Esophagus squamous epithelium (tissue), 4 donors: ENCODE results near the gene SMYD1.

Experiments used
- CTCF ChIP-seq, 6 experiments: fragments of 450-650 bp in 4 of 6; fragments of 200-600 bp in 2 of 6; sonication (generic) in 2 of 6; IDR thresholded peaks; one replicate each; pipeline ENCODE4 v1.5.1; 2016 to 2019; ENCODE audit warnings: antibody characterized with exemption in 6 of 6, mild to moderate bottlenecking in 4 of 6, moderate library complexity in 4 of 6
- POLR2A ChIP-seq, 4 donors: fragments of 450-650 bp; IDR thresholded peaks; one replicate each; pipeline ENCODE4 v1.6.1; 2017; ENCODE audit warnings: antibody characterized with exemption in 4 of 4, mild to moderate bottlenecking in 4 of 4, moderate library complexity in 3 of 4

- no peak for TF ChIP-seq CTCF (IDR thresholded peaks at IDR 0.05)
- no peak for TF ChIP-seq POLR2A (IDR thresholded peaks at IDR 0.05)
Observed at GRCh38 chr2:88066543-88066942, 1.1 kb upstream of the SMYD1 start.
